HG02798 (cell line): Measurements from ENCODE around the gene NOXRED1.
"Not testable (repeated sequence)": the region's sequence is repeated elsewhere in the genome, so short reads cannot be mapped to it uniquely, and the experiment has no call there.

Experiments
- ATAC-seq: cut with Tn5 transposase; IDR thresholded peaks from one replicate; pipeline ENCODE4 v1.9.1; 2021; ENCODE audit warnings: mild to moderate bottlenecking; ENCODE audit not compliant: unreplicated experiment, poor library complexity

The NOXRED1 gene

DNA sequence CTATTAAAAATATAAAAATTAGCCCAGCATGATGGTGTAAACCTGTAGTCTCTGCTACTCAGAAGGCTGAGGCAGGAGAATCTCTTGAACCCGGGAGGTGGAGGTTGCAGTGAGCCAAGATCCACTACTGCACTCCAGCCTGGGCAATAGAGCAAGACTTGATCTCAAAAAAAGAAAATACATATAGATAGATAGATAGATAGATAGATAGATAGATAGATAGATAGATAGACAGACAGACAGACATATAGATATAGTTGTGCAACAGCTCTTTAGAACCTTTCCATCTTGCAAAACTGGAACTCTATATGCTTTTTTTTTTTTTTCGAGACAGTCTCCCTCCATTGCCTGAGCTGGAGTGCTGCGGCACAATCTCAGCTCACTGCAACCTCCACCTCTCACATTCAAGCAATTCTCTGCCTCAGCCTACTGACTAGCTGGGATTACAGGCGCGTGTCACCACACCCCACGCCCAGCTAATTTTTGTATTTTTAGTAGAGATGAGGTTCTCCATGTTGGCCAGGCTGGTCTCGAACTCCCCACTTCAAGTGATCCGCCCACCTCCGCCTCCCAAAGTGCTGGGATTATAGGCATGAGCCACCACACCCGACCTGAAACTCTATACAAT, 7.8 kb downstream of the NOXRED1 start:
- ATAC-seq, result not testable (repeated sequence)

DNA sequence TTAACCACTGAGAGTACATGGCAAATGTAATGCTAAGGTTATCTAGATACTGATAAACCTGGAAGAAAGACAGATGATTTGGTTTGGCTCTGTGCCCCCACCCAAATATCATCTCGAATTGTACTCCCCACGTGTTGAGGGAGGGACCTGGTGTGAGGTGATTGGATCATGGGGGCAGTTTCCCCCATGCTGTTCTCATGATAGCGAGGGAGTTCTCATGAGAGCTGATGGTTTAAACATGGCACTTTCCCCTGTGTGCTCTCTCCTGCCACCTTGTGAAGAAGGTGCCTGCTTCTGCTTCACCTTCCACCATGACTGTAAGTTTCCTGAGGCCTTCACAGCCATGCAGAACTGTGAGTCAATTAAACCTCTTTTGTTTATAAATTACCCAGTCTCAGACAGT, 14.2 kb downstream of the NOXRED1 start:
- ATAC-seq, result no peak

DNA sequence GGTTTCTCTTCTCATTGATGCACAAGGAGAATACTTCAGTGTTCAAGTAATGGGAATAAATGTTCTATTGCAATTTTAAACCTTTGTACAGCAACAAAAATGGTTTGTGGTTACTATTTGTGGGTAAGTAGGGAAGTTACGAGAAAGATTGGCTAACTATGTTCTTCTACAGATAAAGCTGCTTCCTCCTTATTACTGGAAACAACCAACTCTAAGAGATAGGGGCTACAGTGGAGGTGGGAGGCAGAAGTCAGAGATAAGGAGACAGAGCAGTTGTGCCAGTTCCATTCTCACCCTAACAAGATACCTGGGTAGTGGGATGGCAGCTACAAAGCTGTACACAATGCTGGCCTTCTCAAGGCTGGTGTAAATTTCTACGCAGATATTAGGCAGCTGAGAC, 16.2 kb downstream of the NOXRED1 start:
- ATAC-seq, result no peak

DNA sequence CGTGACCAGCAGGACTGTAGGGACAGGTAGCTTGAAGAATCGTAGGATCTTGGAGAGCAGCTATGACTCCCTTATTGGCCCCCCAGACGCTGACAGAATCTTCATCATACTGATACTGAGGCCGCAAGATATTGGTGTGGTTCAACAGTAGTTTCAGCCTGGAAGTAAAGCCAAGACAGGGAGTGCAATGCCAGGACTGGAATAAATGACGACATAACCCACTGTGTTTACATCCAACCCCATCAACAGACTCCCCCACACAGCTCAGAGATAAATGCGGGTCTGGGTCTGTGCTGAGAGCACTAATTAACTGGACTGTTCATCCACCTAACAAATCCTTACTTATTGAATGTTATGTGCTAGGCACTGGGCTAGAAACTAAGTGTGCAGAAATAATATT, 16.6 kb downstream of the NOXRED1 start:
- no peak for ATAC-seq

DNA sequence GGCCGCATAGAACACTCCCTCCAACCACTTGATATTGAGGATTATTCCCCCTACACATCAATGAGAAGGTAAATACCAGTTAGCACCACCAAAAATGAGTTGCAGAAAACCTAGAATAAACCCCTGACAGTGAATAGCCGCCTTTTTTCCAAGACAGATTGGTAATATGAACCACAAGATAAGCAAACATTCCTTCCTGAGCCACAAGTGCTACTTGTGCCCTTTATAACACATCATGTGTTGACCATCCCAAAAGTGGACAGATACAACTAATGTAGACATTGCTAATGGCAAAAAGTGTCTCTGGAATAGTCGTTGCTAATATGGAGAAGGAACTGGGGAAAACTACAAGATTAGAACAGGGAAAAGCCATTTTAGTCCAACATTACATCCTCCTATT, 17.2 kb downstream of the NOXRED1 start:
- ATAC-seq, result no peak

DNA sequence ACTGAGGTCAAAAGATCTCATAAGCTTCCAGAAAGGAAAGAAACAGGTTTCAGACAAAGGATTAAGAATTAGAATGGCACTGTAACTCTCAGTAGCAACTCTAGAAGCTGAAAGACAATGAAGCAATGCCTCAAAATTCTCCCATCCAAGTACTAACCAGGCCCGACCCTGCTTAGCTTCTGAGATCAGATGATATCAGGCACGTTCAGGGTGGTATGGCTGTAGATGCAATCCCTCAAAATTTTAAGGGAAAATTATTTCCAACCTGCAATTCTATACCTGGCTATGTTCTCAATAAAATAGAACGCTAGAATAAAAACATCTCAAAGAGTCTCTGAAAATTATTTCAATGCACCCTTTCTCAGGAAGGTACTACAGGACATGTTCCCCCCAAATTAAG, 19.6 kb downstream of the NOXRED1 start:
- no peak for ATAC-seq

DNA sequence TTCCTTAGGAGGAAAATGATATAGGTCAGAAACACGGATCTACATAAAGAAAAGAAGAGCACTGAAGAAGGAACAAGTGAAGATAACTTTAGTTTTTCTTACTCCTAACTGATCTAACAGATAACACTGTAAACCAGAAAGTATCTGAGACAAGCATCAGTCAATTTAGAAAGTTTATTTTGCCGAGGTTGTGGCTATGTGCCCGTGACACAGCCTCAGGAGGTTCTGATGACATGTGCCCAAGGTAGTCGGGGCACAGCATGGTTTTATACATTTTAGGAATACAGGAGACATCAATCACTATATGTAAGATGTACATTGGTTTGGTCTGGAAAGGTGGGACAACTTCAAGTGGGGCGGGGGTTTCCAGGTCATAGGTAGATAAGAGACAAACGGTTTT, 23.1 kb downstream of the NOXRED1 start:
- no peak for ATAC-seq

DNA sequence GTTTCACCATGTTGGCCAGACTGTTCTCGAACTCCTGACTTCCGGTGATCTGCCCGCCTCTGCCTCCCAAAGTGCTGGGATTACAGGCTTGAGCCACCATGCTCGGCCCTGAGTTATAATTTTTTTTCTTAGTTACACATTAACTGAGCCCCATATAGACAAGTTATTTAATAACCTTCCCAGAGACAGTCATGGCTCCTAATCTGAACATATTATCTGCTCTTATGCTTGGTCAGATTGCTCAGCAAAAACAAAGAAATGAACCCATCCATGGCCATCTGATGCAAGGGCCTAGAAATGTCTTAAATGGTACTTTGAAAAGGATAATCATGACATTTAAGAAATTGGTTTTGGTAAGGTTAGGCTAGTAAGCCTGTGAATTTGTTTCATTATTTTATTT, 33.1 kb downstream of the NOXRED1 start:
- ATAC-seq, result no peak

DNA sequence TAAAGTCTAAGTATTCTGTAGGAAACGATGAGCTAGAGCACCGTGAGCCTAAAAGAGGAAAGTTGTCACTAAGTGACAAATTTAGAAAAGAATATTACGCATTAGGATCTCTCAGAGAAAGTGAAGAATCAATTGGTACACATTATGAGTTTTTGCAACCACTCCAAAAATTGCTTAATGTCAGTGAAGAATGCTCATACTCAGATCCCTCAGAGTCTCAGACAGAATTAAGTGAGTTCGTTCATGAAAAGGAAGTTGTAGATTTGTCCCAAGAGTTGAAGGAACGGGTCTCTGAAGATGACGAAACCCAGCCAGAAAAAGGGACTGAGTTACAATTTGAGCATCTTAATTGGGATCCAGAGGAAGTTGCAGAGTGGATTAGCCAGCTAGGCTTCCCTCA, 44.6 kb downstream of the NOXRED1 start:
- no peak for ATAC-seq

DNA sequence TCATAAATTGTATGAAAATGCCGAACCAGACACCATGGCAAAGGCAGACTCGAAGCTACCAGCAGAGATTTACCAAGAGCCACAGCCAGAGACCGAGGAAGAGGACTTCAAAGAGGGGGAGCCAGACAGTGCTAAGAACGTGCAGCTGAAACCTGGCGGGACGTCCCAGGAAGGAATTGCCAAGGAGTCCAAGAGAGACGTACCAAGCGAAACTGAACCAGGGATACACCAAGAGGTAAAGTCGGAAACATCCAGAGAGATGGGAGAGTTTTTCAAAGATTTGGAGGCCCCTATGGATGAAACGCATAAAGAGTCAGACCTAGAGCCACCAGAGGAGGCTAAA, 45.9 kb downstream of the NOXRED1 start:
- ATAC-seq, result no peak

DNA sequence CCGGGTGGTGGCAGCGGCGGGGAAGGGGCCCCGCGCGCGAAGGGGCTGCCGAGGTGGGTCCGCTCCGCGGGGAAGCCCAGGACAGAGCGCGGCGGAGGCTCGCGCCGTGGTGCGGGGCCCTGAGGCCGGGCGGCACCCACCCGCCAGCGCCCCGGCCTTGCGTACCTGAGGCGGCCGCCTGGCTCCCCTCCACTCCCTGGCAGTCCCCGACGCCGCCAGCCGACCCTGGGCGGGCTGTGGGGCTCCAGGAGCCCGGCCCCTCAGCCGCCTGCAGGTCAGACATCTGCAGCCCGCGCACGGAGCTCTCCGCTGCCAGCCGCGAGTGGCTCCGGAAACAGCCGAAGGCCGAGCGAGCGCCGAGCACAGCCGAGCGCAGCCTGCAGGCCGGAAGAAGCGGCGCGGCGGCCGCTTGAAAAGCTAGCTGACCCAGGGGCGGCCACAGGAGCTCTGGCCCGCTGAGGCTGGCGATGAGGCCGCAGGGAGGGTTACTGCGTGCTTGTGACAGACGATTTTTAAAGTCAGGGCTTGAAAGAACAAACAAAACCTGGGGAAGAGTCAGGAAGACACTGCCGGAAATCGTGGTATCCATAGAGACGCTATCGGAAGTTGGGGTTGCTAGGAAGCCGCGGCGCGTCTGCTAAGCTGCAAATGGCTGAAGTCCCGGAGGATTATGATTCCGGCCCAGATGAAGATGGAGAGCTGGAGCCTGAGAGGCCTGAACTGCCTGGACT, 46.4 kb downstream of the NOXRED1 start, which contains the start of the genes SAMD15 and TMED8:
Gene SAMD15, plus strand, starts transcription at position 609 of the 731 bp plus-strand sequence. Its CDS starts 40 bp downstream, at position 649.
Gene TMED8, minus strand, starts transcription at position 324 of the 731 bp plus-strand sequence. Its CDS starts 41 bp downstream, at position 283.
- ATAC-seq, result peak; percentile 92

DNA sequence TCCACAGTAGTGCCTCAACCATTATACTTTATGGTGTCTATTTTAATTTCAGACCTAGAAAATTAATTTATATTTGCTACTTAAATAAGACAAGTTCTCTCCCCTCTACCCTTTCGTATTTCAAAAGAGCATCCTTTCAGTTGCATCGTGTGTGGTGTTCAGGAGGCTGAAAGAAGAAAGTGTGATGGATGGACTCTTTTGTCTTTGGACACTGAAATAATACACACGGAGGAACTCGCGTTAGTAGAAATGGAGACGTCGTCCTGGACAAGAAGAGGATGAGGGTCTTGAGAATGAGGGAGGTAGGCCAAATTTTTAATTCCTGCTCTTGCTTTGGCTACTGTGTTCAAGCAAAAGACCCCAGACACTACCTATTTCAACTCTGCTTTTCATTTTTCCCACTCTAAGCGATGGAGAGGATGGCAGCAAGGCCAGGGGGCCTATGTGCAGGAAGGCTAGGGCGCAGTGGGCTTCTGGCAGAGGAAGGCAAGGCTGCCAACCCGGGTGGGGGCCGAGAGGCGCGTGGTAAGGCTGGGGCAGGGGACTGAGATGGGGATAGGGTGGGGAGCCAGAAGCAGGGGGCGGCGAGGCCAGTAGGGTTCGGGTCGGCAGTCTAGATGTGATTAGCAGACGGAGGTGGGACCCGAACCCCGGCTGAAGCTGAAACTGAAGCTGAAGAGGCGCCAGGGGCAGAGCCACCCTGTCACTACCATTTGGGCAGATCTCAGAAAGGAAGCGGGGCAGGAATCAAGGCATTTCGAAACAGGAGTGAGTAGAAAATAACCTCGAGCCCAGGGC, 47.2 kb downstream of the NOXRED1 start:
- ATAC-seq, result peak; percentile 17

DNA sequence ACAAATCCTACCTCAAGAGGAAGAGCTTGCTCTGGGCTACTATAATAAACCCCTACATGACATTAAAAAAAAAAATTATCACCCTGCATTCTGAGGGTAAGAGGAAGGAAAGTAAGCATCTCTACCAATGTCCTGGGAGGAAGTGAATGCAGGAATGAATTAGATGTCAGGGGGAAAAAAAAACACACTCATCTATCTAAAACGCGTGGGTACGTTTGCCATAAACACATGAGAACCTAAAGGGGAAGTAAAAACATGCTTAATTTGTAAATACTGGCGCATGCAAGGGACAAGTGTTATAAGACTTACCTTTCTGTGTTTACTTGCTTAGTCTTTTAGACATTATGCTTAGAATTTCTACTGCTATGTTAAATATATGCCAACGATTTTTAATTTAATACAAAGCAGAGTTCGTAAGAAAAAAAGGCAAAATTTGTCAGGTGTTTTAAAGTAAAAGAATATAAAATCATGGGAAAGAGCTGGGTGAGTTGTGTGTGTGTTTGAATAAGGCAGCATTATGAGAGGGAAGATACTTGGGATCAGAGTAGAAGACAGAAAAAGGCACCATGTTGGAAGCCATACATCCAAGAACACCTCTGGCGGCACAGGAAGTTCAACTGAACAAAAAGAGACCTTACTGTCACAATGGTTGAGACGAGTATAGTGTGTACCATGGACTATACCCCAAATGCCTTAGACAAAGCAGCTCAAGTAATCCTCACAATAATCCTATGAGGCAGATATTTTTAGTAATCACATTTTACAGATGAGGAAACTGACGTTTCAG, 48.0 kb downstream of the NOXRED1 start:
- no peak for ATAC-seq

DNA sequence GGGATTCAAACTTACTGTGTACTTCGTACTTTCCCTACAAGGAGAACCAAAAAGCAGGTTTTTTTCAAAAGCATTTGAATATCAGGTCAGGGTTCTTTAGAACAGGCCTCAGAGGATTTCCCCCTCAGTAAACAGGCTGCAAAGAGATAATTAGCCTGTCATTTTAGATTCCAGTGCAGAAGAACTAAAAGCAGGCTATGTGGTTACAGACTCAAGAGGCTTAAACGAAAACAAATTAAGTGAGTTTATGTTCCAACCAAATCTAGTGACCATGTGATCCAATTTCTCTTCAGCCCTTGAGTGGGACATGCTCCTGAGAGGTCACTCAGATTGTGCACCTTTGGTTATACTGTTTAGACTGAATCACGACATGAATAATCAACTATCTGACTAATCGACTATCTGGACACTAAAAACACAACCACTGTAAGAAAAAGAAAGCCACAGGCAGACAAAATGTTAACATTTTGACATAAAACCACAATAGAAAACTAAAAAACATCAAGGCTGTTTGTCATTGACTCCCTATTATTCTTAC, 51.0 kb downstream of the NOXRED1 start:
- ATAC-seq, result no peak

DNA sequence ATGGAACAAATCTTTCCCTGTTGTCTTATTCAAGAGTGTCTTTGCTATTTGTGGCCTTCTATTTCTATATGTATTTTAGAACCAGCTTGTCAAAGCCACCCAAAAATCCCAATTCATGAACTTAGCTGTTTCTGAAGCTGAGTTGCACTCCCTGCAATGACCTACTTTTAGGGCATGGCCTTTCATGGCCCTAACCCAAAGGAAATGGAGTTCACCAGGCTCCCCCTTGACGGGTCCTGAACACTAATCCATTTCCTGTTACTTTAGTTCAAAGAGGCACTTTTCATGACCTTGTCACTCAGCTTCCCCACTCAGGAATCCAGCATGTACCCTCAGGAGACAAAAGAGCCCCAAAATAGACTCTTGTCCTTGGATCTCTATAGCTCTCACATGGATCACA, 54.0 kb downstream of the NOXRED1 start:
- no peak for ATAC-seq

DNA sequence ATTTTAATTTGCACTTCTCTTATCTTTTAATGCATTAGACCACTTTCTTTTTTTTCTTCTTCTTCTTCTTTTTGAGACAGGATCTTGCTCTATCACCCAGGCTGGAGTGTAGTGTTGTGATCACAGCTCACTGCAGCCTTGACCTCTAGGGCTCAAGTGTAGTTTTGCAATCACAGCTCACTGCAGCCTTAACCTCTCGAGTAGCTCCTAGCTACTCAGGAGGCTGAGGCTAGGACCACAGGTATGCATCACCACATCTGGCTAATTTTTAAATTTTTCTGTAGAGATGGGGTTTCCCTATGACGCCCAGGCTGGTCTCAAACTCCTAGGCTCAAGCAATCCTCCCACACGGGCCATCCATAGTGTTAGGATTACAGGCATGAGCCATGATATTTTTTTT, 59.2 kb downstream of the NOXRED1 start:
- no peak for ATAC-seq

DNA sequence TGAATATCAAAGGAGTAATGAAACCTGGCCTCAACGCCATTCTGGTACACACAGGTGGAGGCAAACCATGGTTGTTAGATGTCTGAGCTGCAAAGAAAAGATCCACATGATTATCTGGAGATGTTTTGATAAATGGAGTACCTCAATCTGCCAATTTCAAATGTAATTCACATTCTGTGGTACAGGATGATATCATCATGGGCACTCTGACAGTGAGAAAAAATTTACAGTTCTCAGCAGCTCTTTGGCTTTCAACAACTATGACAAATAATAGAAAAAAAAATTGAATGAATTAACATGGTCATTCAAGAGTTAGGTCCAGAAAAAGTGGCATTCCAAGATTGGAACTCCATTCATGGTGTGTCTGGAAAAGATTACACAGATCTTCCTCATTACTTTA, 63.7 kb downstream of the NOXRED1 start:
- no peak for ATAC-seq

DNA sequence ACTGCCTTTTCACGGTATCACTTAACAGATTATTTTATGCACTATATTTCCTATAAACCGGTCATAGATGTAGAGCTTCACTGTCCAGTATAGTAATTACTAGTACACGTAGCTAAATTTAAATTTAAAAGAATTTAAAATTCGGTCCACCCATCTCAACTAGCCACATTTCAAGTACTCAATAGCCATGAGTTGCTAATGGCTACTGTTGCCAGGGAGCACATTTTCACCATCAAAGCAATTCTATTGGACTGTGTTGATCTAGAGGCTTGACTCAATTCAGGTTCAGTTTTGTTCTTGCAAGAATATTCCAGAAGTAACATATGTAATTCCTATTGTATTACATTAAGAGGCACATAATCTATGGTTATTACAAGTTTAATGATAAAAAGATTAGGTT, 66.4 kb downstream of the NOXRED1 start:
- ATAC-seq, result no peak

DNA sequence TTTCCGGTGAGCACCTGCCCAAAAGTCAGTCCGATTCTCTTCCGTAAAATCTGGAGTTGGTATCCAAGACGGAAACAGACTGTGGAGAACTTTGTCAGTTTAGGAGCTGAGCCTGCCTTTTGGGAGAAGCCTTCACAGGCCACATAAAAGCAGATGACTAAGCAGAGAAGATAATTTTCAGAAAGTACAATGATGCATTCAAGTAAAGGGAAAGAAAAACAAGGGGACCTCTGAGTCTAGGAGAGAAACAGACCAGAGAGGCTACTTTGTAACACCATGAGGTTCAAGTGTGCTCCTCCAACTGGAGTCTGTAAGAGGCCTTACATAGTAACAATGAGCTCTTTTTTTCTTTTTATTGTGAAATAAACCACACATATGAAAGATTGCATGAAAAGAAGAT, 67.5 kb downstream of the NOXRED1 start:
- no peak for ATAC-seq

DNA sequence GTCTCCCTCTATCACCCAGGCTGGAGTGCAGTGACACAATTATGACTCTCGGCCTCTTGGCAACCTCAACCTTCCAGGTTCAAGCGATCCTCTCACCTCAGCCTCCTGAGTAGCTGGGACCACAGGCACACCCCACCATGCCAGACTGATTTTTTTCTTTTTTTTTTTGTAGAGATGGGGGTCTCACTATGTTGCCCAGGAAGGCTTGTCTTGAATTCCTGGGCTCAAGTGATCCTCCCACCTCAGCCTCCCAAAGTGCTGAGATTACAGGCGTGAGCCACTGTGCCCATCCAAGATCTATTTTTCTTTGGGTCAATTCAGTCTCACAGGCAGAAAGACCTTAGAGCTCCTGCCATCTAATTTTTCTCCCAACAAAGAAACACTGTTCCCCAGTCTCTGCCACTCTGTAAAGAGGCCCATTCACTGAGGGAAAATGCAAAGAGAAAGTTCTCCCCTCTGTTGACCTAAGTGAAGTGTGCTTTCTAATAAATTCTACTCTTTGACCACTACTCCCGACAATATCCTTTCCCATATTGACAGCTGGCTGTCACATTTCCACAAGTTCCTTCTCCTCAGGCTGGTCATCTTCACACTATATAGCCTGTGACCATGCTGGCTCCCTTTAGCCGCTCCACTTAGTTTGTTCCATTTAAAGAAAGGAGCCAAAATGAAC, 69.7 kb downstream of the NOXRED1 start:
- no peak for ATAC-seq
